GM12874 (cell line): ENCODE results near the gene PTOV1.

Experiments used
- CTCF ChIP-seq: IDR thresholded peaks from 2 replicates; pipeline ENCODE4 v1.5.1; 2011; ENCODE audit warnings: low read depth, mild to moderate bottlenecking, control low read depth, low read length, moderate library complexity; ENCODE audit not compliant: insufficient read depth

The PTOV1 gene

DNA sequence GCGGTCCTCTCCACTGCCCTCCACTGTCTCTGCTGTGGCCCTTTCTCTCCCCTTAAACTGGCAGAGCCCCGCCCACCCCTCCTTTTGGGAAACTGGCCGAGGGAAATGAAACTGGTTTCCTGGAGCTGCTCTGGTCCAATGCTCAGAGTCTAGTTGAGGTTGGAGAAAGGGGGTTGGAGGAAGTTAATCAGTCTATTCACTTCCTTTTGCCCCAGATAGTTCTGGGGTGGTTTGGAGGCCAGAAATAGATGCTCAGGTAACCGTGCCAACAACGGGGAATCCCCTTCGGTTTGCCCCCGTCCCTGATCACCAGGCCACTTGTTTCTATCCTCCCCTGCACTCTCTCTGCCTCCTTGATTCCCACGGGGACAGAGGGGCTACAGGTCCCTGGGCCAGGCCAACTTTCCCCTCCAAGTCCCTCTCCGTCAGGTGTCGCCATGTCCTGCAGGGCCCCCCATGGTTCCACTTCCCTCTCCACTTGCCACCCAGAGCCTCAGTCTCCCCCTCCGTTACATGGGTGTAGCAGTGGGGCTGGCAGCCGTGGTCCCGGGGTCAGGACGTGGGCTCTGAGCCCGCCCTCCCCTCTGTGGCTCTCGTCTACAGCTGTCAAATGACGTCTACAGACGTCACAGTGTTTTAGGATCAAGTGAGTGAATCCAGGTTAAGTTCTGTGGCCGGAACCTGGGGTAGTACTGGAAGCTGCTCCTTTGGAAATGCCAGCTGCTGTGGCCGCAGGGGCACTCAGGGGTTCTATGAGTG, 46.1 kb downstream of the PTOV1 start, which contains the start of gene IL4I1:
TSS of gene IL4I1 (minus strand) at position 25 of the 759 bp plus-strand sequence. CDS start 727 bp downstream, outside the sequence.
- no peak for TF ChIP-seq CTCF

- no peak for TF ChIP-seq CTCF
Observed at GRCh38 chr19:49904136-49904535, 53.2 kb downstream of the PTOV1 start.

DNA sequence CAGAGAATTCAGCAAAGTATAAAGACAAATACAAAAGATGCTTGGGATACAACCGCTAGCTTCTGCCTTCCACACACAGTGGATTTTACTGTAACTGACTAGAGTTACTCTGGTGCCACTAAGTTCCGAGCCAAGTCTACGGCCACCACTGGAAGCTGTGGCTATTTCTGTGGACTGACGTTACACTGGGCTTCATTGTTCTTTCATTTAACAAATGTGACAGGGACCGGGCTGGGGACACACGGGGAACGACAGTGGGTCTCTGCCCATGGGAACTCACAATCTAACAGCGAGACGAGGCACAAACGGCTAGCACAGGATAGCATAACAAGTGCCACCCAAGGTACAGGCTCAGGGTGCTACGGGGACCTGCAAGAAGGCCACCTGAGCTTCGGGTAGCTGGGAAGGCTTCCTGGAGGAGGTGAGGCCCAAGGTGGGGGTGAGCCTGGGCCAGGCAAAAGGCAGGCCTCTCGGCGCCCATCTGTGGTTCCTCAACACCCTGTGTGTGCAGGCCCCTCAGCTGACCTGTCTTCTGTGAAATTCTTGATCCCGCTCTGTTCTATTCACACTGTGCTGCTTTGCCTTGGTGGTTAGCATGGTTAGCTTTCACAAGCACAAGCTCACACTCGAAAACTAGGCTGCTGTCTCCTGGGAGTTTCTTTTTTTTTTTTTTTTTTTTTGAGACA, 56.1 kb downstream of the PTOV1 start:
- TF ChIP-seq CTCF, result no peak

GRCh38 chr19:49907745-49908446, 56.9 kb downstream of the PTOV1 start:
- TF ChIP-seq CTCF, result no peak

- no peak for TF ChIP-seq CTCF
Observed at GRCh38 chr19:49908480-49909420, 57.8 kb downstream of the PTOV1 start.

DNA sequence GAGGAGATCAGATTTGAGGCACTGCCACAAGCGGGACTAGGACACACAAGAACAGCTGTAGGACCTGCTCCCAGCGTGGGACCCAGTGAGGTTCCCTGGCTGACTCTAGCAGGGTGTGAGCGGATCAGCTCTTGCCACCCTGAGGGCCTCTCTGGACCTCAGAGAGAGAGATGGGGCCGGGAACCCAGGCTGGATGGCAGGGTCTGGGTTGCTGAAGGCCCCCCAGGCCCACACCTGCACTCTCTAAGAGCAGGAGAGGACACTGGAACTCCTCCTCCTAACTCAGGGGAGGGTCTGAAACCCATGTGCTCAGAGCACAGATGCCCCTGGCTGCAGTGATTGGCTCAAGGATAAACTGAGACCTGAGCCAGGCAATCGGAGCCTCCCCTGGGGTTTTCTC, 59.2 kb downstream of the PTOV1 start:
- no peak for TF ChIP-seq CTCF
